Caco-2 (cell line): ENCODE measurements around the gene E2F1. TPM values are rescaled to one million over a fixed set of nuclear protein-coding genes. Genes with fewer than 3 reads are reported as not detected.

Source experiments
- BruUV-seq: library from RNA; stranded (reverse); fragments of 400-500 nt; replicated peaks from 2 replicates; lab custom pipeline; 2021; lab: Mats Ljungman, UMichigan
- CTCF ChIA-PET: fragments of 300-600 bp; sonication (Branson Sonifier 250); formaldehyde crosslinking; loops from one replicate; lab custom pipeline; 2022; ENCODE audit warnings: antibody characterized with exemption; lab: Charles Lee
- POLR2A ChIA-PET: fragments of 300-600 bp; sonication (Branson Sonifier 250); formaldehyde crosslinking; loops from one replicate; lab custom pipeline; 2022; ENCODE audit warnings: antibody characterized with exemption; lab: Charles Lee
- DNase-seq, 2 experiments: peaks; one replicate each; pipeline versions ENCODE4 v3.0.0 to v3.0.0-alpha.2; 2020 to 2022
- H3K27me3 ChIP-seq: replicated peaks from 2 replicates; pipeline ENCODE4 v1.6.0; 2011; ENCODE audit warnings: low read length; ENCODE audit not compliant: control insufficient read depth, insufficient read depth
- H3K36me3 ChIP-seq: 2 replicates; pipeline ENCODE4 v1.5.1; 2011; ENCODE audit warnings: low read length; ENCODE audit not compliant: control insufficient read depth, insufficient read depth
- H3K4me1 ChIP-seq: fragments of 250-450 bp; sonication (Bioruptor Pico); 2 replicates; pipeline ENCODE4 v1.5.1; 2020; ENCODE audit warnings: mild to moderate bottlenecking
- H3K4me3 ChIP-seq: 2 replicates; pipeline ENCODE4 v1.5.1; 2011; ENCODE audit warnings: low read depth, mild to moderate bottlenecking, control low read depth, low read length
- H3K9me3 ChIP-seq: fragments of 250-450 bp; sonication (Bioruptor Pico); 2 replicates; pipeline ENCODE4 v1.5.1; 2020; ENCODE audit warnings: mild to moderate bottlenecking, moderate library complexity
- H3K27ac Mint-ChIP-seq: one replicate; pipeline ENCODE4 v1.8.0; 2022; ENCODE audit warnings: mixed read lengths; ENCODE audit not compliant: unreplicated experiment
- H3K27me3 Mint-ChIP-seq: one replicate; pipeline ENCODE4 v1.8.0; 2022; ENCODE audit warnings: mixed read lengths; ENCODE audit not compliant: insufficient read depth, unreplicated experiment
- H3K36me3 Mint-ChIP-seq: one replicate; pipeline ENCODE4 v1.8.0; 2022; ENCODE audit warnings: mild to moderate bottlenecking, mixed read lengths; ENCODE audit not compliant: insufficient read depth, unreplicated experiment
- H3K4me1 Mint-ChIP-seq: one replicate; pipeline ENCODE4 v1.8.0; 2022; ENCODE audit warnings: low read depth, mixed read lengths; ENCODE audit not compliant: unreplicated experiment
- H3K4me3 Mint-ChIP-seq: one replicate; pipeline ENCODE4 v1.8.0; 2022; ENCODE audit warnings: mild to moderate bottlenecking, moderate library complexity, mixed read lengths; ENCODE audit not compliant: unreplicated experiment
- H3K9me3 Mint-ChIP-seq: one replicate; pipeline ENCODE4 v1.8.0; 2022; ENCODE audit warnings: mixed read lengths; ENCODE audit not compliant: unreplicated experiment
- intact Hi-C: fragments of 100-400 bp; cut with micrococcal nuclease; formaldehyde crosslinking; loops from one replicate; pipeline ENCODE4 v1.10.0; 2022; ENCODE audit not compliant: unreplicated experiment
- total RNA-seq: library from RNA; stranded (reverse); gene quantifications from 2 replicates; pipeline ENCODE4 v1.2.3, GENCODE V29; 2022
- TF ChIP-seq, protein P1 (sequence below), 2 experiments: fragments of 200-600 bp in 1 of 2; IDR thresholded peaks; 1 replicate in 1 of 2; 2 replicates in 1 of 2; pipeline versions ENCODE4 v1.5.1 to v1.8.0; 2011 to 2022; ENCODE audit warnings: antibody characterized with exemption in 1 of 2, control low read depth in 1 of 2, inconsistent platforms in 1 of 2, low read depth in 1 of 2, low read length in 1 of 2, mild to moderate bottlenecking in 1 of 2, moderate library complexity in 1 of 2; ENCODE audit not compliant: insufficient read depth in 1 of 2, severe bottlenecking in 1 of 2, unreplicated experiment in 1 of 2

Gene E2F1
- total RNA-seq, 1 experiment from 2014 or later: 74.7 TPM

- peaks cover 13% of the 10 kb centered on the region for H3K4me1 Mint-ChIP-seq
- Histone ChIP-seq H3K9me3 (no peaks in the 10 kb centered on the region), H3K4me1 (peaks cover 18% of the 10 kb centered on the region), H3K36me3 (no peaks in the 10 kb centered on the region), H3K4me3 (no peak overlapping the region), H3K27me3 (no peaks in the 10 kb centered on the region)
- no peak overlapping the region for H3K27ac Mint-ChIP-seq
- DNase-seq: no peak
- peaks cover 5% of the 10 kb centered on the region for H3K36me3 Mint-ChIP-seq
- ChIA-PET CTCF (interaction anchor here (0.6 to 0.8 kb wide), 2 partner anchors 8 to 40 kb away, joined by 3 to 6 read pairs; partner anchors contain the start of gene PXMP4), POLR2A (no interaction called here)
- H3K4me3 Mint-ChIP-seq: no peak overlapping the region
- H3K9me3 Mint-ChIP-seq: no peaks in the 10 kb centered on the region
- no peaks in the 10 kb centered on the region for H3K27me3 Mint-ChIP-seq
- intact Hi-C loops: no loop called here
- TF ChIP-seq, protein P1, sequence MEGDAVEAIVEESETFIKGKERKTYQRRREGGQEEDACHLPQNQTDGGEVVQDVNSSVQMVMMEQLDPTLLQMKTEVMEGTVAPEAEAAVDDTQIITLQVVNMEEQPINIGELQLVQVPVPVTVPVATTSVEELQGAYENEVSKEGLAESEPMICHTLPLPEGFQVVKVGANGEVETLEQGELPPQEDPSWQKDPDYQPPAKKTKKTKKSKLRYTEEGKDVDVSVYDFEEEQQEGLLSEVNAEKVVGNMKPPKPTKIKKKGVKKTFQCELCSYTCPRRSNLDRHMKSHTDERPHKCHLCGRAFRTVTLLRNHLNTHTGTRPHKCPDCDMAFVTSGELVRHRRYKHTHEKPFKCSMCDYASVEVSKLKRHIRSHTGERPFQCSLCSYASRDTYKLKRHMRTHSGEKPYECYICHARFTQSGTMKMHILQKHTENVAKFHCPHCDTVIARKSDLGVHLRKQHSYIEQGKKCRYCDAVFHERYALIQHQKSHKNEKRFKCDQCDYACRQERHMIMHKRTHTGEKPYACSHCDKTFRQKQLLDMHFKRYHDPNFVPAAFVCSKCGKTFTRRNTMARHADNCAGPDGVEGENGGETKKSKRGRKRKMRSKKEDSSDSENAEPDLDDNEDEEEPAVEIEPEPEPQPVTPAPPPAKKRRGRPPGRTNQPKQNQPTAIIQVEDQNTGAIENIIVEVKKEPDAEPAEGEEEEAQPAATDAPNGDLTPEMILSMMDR (IDR thresholded peaks at IDR 0.05; ENCODE audit: insufficient read depth in 1 of 2, low read depth in 1 of 2, low read length in 1 of 2, severe bottlenecking in 1 of 2, unreplicated experiment in 1 of 2): no peak
- BruUV-seq: no TSS peak
These were observed 41.6 kb upstream of the E2F1 start for GRCh38 chr20:33727806-33728205.

- Histone ChIP-seq H3K4me3 (no peak overlapping the region), H3K9me3 (no peaks in the 10 kb centered on the region), H3K36me3 (no peaks in the 10 kb centered on the region), H3K27me3 (no peaks in the 10 kb centered on the region), H3K4me1 (peaks cover 18% of the 10 kb centered on the region)
- intact Hi-C loops: no loop called here
- no peaks in the 10 kb centered on the region for H3K36me3 Mint-ChIP-seq
- no peaks in the 10 kb centered on the region for H3K9me3 Mint-ChIP-seq
- H3K27ac Mint-ChIP-seq: no peak overlapping the region
- no TSS peak for BruUV-seq
- H3K27me3 Mint-ChIP-seq: no peaks in the 10 kb centered on the region
- POLR2A ChIA-PET: interaction anchor here (1.5 kb wide), 2 partner anchors 60 to 84 kb away, joined by 3 read pairs; partner anchors contain the start of genes ACTL10 and CHMP4B
- TF ChIP-seq, protein P1 (IDR thresholded peaks at IDR 0.05; ENCODE audit: insufficient read depth in 1 of 2, low read depth in 1 of 2, low read length in 1 of 2, severe bottlenecking in 1 of 2, unreplicated experiment in 1 of 2): no peak
- H3K4me1 Mint-ChIP-seq: peaks cover 9% of the 10 kb centered on the region
- no peak overlapping the region for H3K4me3 Mint-ChIP-seq
- CTCF ChIA-PET: interaction anchor here (0.8 to 1.4 kb wide), 3 partner anchors 13 to 61 kb away, joined by 3 to 5 read pairs (median 3); partner anchors contain the start of gene ACTL10
- DNase-seq: no peak
These were observed 40.9 kb upstream of the E2F1 start for GRCh38 chr20:33727115-33727479.

DNA sequence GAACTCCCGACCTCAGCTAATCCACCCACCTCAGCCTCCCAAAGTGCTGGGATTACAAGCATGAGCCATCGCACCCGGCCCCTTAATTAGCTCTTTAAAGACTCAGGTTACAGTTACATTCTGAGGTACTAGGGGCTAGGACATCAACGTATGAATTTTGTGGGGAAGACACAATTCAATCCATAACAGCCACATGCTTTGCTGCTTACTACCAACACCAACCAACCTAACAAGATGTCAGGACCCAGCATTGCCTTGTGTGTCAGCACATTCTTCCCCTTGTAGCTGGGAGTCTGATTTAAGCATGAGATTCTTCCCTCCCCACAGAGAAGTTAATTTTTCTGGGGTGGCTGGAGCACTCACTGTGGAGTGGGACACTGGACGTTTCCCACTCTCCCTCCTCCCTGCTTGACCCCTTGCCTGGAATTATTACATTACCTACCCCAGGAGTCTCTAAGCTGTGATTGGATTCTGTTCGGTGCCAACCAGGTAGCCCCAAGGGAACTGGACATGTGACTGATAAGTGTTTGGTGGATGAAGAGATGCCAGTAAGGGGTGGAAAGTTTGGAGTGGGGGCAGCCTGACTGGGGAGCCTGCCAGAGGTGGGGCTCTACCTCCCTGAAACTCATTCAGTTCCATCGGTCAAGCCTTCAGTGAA, 39.6 kb upstream of the E2F1 start:
- intact Hi-C loops: no loop called here
- no peak overlapping the region for H3K4me3 ChIP-seq
- CTCF ChIA-PET: interaction anchor here (1.4 to 1.5 kb wide), 2 partner anchors 58 to 59 kb away, joined by 4 to 5 read pairs; partner anchors contain the start of gene ACTL10
- H3K27me3 Mint-ChIP-seq: no peaks in the 10 kb centered on the region
- no peak for DNase-seq
- no TSS peak for BruUV-seq
- H3K36me3 ChIP-seq: no peaks in the 10 kb centered on the region
- no peak overlapping the region for H3K27ac Mint-ChIP-seq
- H3K9me3 ChIP-seq: no peaks in the 10 kb centered on the region
- TF ChIP-seq, protein P1 (IDR thresholded peaks at IDR 0.05; ENCODE audit: insufficient read depth in 1 of 2, low read depth in 1 of 2, low read length in 1 of 2, severe bottlenecking in 1 of 2, unreplicated experiment in 1 of 2): no peak
- H3K4me3 Mint-ChIP-seq: no peak overlapping the region
- peaks cover 4% of the 10 kb centered on the region for H3K36me3 Mint-ChIP-seq
- POLR2A ChIA-PET: interaction anchor here (0.5 to 1.5 kb wide), 3 partner anchors 59 to 268 kb away, joined by 3 to 4 read pairs (median 3); partner anchors contain the start of genes ACTL10 and CHMP4B
- H3K27me3 ChIP-seq: no peaks in the 10 kb centered on the region
- H3K9me3 Mint-ChIP-seq: no peaks in the 10 kb centered on the region
- H3K4me1 Mint-ChIP-seq: no peaks in the 10 kb centered on the region
- H3K4me1 ChIP-seq: peaks cover 15% of the 10 kb centered on the region
